Lung (tissue), 12 donors: ENCODE measurements around the gene PRELP. TPM values are rescaled to one million over a fixed set of nuclear protein-coding genes. Genes with fewer than 3 reads are reported as not detected.

ENCODE experiments used
- ATAC-seq: fragments of 200-7000 bp; cut with Tn5 transposase; one replicate; pipeline ENCODE4 v1.9.1; 2020; ENCODE audit warnings: moderate number of reproducible peaks; ENCODE audit not compliant: insufficient read depth, low FRiP score
- DNase-seq, 3 donors: peaks; one replicate each; pipeline ENCODE4 v3.0.0-alpha.2; 2013 to 2017
- H3K27ac ChIP-seq, 2 donors: one replicate each; pipeline ENCODE4 v1.5.1; 2013; ENCODE audit warnings: mild to moderate bottlenecking in 2 of 2, moderate library complexity in 2 of 2, control low read depth in 1 of 2, inconsistent platforms in 1 of 2, low read depth in 1 of 2, low read length in 1 of 2
- H3K27me3 ChIP-seq, 3 donors: one replicate each; pipeline ENCODE4 v1.5.1; 2013; ENCODE audit warnings: low read length in 2 of 3; ENCODE audit not compliant: control insufficient read depth in 3 of 3, insufficient read depth in 3 of 3
- H3K36me3 ChIP-seq, 4 donors: one replicate each; pipeline ENCODE4 v1.5.1; 2013; ENCODE audit warnings: low read length in 4 of 4, mild to moderate bottlenecking in 1 of 4, moderate library complexity in 1 of 4; ENCODE audit not compliant: control insufficient read depth in 4 of 4, insufficient read depth in 4 of 4
- H3K4me1 ChIP-seq, 5 donors: one replicate each; pipeline ENCODE4 v1.5.1; 2013; ENCODE audit warnings: low read length in 5 of 5, mild to moderate bottlenecking in 2 of 5, moderate library complexity in 1 of 5; ENCODE audit not compliant: control insufficient read depth in 5 of 5, insufficient read depth in 5 of 5
- H3K4me3 ChIP-seq: one replicate; pipeline ENCODE4 v1.5.1; 2013; ENCODE audit warnings: mild to moderate bottlenecking, control low read depth, moderate library complexity
- H3K9ac ChIP-seq, 2 donors: one replicate each; pipeline ENCODE4 v1.5.1; 2013; ENCODE audit warnings: low read length in 2 of 2, control low read depth in 1 of 2; ENCODE audit not compliant: insufficient read depth in 1 of 2
- H3K9me3 ChIP-seq, 4 donors: one replicate each; pipeline ENCODE4 v1.5.1; 2013; ENCODE audit warnings: low read length in 3 of 4, mild to moderate bottlenecking in 1 of 4, moderate library complexity in 1 of 4; ENCODE audit not compliant: control insufficient read depth in 4 of 4, insufficient read depth in 3 of 4
- WGBS, 2 donors: extraction: QIAGEN DNeasy Blood & Tissue Kit; methylation state at CpG; one replicate each; pipeline ENCODE4 v1.1.7; 2013; 5-methylcytosine and 5-hydroxymethylcytosine counted together
- polyA plus RNA-seq, 2 donors: library from polyadenylated mRNA; stranded (reverse); fragments of 200-250 nt; gene quantifications; one replicate each; pipeline ENCODE4 v1.2.1, GENCODE V29; 2013
- total RNA-seq, 2 donors: library from RNA; depleted of rRNA in 1 of 2; stranded (reverse); fragments of >200 nt in 1 of 2; gene quantifications; one replicate each; pipeline ENCODE4 v1.2.1, GENCODE V29; 2014 to 2021
- TF ChIP-seq, protein P1 (sequence below): IDR thresholded peaks from 2 replicates; pipeline ENCODE4 v1.5.1; 2012; ENCODE audit warnings: mild to moderate bottlenecking; ENCODE audit errors: control extremely low read depth, extremely low read depth
- donor health status: control.
- donor health status: control.
- donor health status: Bipolar disorder and iron deficiency.
- donor health status: healthy.
- donor health status: DM: yes; HTN: yes; CAD: no.

Gene PRELP
- total and polyA plus RNA-seq, 4 donors, result 2.0 to 26.0 (median 13.6) TPM

- no peak overlapping the region for H3K4me3 ChIP-seq
- no peak overlapping the region for H3K27ac ChIP-seq
- H3K27me3 ChIP-seq, result no peaks in the 10 kb centered on the region
- no peak overlapping the region for H3K9ac ChIP-seq
- H3K9me3 ChIP-seq, result no peaks in the 10 kb centered on the region
- H3K4me1 ChIP-seq, result peaks cover 0 to 11% (median 4%) of the 10 kb centered on the region in 5 donors
- no peaks in the 10 kb centered on the region for H3K36me3 ChIP-seq
- ATAC-seq, result no peak
- DNase-seq, result no peak
- 65 to 79% methylated on average over 5 of the region's 5 CpGs for WGBS, 2 donors
- TF ChIP-seq, protein P1, sequence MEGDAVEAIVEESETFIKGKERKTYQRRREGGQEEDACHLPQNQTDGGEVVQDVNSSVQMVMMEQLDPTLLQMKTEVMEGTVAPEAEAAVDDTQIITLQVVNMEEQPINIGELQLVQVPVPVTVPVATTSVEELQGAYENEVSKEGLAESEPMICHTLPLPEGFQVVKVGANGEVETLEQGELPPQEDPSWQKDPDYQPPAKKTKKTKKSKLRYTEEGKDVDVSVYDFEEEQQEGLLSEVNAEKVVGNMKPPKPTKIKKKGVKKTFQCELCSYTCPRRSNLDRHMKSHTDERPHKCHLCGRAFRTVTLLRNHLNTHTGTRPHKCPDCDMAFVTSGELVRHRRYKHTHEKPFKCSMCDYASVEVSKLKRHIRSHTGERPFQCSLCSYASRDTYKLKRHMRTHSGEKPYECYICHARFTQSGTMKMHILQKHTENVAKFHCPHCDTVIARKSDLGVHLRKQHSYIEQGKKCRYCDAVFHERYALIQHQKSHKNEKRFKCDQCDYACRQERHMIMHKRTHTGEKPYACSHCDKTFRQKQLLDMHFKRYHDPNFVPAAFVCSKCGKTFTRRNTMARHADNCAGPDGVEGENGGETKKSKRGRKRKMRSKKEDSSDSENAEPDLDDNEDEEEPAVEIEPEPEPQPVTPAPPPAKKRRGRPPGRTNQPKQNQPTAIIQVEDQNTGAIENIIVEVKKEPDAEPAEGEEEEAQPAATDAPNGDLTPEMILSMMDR, result no peak
Observed at GRCh38 chr1:203520315-203520714, 44.7 kb downstream of the PRELP start.

DNA sequence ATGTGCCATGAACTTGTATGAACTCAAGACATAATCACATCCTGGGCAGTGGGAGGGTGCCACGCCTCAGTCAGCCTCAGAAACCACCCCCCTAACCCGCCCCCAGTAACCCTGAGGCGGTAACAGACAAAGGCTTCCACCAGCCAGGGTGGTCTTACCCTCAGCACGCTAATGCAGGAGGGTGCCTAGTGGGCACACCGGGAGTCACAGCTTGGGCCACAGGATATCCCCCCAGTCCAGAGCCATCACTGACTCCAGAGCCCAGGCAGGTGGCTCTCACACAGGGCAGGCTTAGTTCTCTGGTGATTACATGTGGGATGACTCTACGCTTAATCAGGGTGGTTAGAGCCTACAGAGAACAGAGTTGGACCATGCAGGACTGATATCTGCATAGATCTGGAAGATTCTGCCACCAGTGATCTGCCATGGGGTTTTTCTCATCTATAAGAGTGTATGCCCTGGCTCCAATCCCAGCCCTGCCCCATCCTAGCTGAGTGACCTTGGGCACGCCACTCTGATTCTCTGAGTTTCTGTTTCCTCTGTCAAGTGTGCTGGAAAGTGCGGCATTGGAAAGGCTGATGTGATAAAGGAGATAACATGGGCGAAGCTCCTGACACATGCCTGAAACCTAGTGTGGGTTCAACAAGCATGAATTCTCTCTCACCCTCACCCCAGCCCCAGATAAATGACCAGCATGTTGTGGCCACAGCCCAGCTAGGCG, 45.6 kb downstream of the PRELP start:
- no peak overlapping the region for H3K9ac ChIP-seq
- WGBS, 2 donors, result 79 to 85% methylated on average over 10 of the region's 10 CpGs
- TF ChIP-seq, protein P1, result no peak
- no peaks in the 10 kb centered on the region for H3K27me3 ChIP-seq
- H3K4me3 ChIP-seq, result no peak overlapping the region
- no peak overlapping the region for H3K27ac ChIP-seq
- peaks cover 0 to 11% (median 4%) of the 10 kb centered on the region in 5 donors for H3K4me1 ChIP-seq
- ATAC-seq (no peak), DNase-seq (no peak)
- H3K9me3 ChIP-seq, result no peaks in the 10 kb centered on the region
- H3K36me3 ChIP-seq, result no peaks in the 10 kb centered on the region

DNA sequence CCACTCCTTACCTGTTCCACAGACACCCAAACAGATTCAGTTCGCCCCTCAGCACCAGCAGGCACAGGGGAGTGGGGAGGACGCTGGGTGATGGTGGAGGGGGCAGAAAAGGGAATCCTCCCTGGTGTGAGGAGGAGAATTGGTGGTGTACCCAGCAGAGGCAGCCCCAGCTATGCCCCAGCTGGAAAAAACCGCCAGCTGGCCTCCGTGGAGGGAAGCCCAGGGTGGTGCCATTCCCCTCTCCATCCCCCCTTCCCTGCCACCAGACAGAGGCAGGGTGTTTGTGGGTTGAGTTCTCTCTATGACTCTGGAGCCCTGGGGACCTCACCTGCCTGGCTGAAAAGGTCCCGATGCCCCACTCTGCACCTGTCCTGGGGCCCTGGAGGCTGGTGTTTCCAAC, 46.2 kb downstream of the PRELP start:
- Histone ChIP-seq H3K4me3 (no peak overlapping the region), H3K27ac (no peak overlapping the region), H3K9me3 (no peaks in the 10 kb centered on the region), H3K36me3 (no peaks in the 10 kb centered on the region), H3K9ac (no peak overlapping the region), H3K27me3 (no peaks in the 10 kb centered on the region), H3K4me1 (peaks cover 0 to 12% (median 4%) of the 10 kb centered on the region in 5 donors)
- ATAC-seq, result no peak
- TF ChIP-seq, protein P1, result no peak
- 78 to 83% methylated on average over 5 of the region's 5 CpGs for whole genome bisulfite sequencing, 2 donors
- no peak for DNase-seq
